Neuron (in vitro differentiated cells): ENCODE measurements around the gene COPS4.
"Not testable (repeated sequence)": the region's sequence is repeated elsewhere in the genome, so short reads cannot be mapped to it uniquely, and the experiment has no call there.

Experiments used
- H2AFZ ChIP-seq: one replicate; pipeline ENCODE4 v1.6.1; 2013; ENCODE audit warnings: low read depth, mild to moderate bottlenecking, inconsistent platforms, low read length, moderate library complexity
- H3K27me3 ChIP-seq: one replicate; pipeline ENCODE4 v1.6.1; 2013; ENCODE audit warnings: low read length; ENCODE audit not compliant: insufficient read depth
- H3K36me3 ChIP-seq: one replicate; pipeline ENCODE4 v1.6.1; 2013; ENCODE audit warnings: low read length; ENCODE audit not compliant: insufficient read depth
- H3K4me1 ChIP-seq: one replicate; pipeline ENCODE4 v1.6.1; 2013; ENCODE audit warnings: low read length; ENCODE audit not compliant: insufficient read depth
- H3K4me3 ChIP-seq: 2 replicates; pipeline ENCODE4 v1.5.1; 2013; ENCODE audit warnings: mild to moderate bottlenecking, low read length, moderate library complexity
- H3K9me3 ChIP-seq: one replicate; pipeline ENCODE4 v1.6.1; 2013; ENCODE audit warnings: low read length

Gene COPS4

GRCh38 chr4:83012200-83012686, 22.7 kb upstream of the COPS4 start:
- Histone ChIP-seq H3K36me3 (no peaks in the 10 kb centered on the region), H3K4me3 (peak overlapping the region; percentile 96), H3K9me3 (no peaks in the 10 kb centered on the region), H3K4me1 (peaks cover 19% of the 10 kb centered on the region), H3K27me3 (no peaks in the 10 kb centered on the region), H2AFZ (peak overlapping the region; percentile 90)

DNA sequence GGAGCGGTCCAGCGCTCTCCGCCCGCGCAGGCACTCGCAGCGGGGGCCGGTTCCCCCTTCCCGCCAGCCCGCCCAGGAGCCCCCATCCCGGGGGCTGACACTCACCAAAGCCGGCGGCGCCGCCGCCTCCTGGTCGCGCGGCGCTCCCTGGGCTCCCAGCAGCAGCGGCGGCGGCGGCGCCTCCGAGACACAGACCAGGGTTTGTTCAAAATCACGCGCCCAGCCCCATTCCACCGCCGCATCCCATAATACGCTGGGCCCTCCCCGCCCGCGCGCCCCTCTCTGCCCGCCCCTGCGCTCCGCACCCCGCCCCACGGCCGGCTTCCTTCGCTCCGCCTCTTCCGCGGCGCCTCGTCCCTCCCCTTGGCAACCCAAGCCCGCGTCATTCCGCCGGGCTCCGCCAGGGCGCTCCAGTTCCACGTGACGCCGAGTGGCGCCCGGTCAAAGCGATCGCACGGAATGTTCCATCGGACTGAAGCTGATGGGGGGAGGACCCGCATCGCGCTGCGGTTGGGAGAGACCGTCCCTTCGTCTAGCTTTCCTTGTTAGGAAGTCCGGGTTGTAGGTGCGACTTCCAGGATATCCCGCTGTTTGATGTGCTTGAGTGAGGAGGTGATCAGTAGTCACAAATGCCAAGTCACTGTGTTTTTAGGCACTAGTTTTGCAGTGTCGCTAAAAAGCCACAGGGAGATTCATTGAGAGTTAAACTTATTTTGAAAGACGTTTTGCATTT, 22.1 kb upstream of the COPS4 start:
- Histone ChIP-seq H3K4me1 (peaks cover 19% of the 10 kb centered on the region), H3K9me3 (no peaks in the 10 kb centered on the region), H2AFZ (peak overlapping the region; percentile 94), H3K27me3 (no peaks in the 10 kb centered on the region), H3K36me3 (no peaks in the 10 kb centered on the region), H3K4me3 (peak overlapping the region; percentile 96)

- no peaks in the 10 kb centered on the region for H3K27me3 ChIP-seq
- peak overlapping the region; percentile 94 for H2AFZ ChIP-seq
- H3K4me1 ChIP-seq: peaks cover 18% of the 10 kb centered on the region
- no peaks in the 10 kb centered on the region for H3K9me3 ChIP-seq
- H3K36me3 ChIP-seq: no peaks in the 10 kb centered on the region
- peak overlapping the region; percentile 67 for H3K4me3 ChIP-seq
Measured at GRCh38 chr4:83013420-83013867, 21.5 kb upstream of the COPS4 start.

GRCh38 chr4:83013902-83014301, 21.1 kb upstream of the COPS4 start:
- no peak overlapping the region for H3K4me3 ChIP-seq
- no peaks in the 10 kb centered on the region for H3K27me3 ChIP-seq
- no peaks in the 10 kb centered on the region for H3K9me3 ChIP-seq
- peaks cover 14% of the 10 kb centered on the region for H3K4me1 ChIP-seq
- H3K36me3 ChIP-seq: no peaks in the 10 kb centered on the region
- H2AFZ ChIP-seq: peak overlapping the region; percentile 94

DNA sequence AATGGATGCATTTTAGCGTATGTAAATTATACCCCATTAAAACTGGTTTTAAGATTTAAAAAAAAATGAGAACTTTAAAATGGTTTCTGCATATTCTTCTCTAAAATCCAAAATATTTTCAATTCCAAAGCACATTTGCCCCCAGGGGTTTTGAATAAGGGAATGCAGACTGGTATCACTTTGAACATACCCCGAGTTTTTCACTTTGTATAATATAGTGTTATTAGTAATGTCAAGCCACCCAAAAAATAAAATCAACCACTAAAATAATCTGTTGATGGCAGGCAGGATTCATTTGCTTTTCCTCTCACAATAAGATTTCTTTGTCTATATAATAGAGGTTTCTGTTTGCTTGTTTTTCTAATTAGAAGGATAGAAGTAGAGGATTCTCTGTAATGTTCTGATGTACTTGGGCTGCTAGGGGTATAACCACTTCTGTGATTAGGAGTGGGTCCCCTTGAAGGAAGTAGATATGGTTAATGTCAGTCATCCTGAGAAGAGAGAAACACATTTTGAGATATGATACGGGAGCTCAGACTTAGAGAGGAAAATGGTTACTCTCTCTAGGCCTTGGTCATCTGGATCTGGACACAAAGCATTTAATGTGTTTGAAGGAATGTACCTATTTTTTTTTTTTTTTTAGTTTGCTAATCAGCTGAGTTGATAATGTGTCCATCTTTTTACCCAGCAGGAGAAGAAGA, 15.0 kb upstream of the COPS4 start:
- Histone ChIP-seq H3K36me3 (no peaks in the 10 kb centered on the region), H3K4me1 (no peaks in the 10 kb centered on the region), H3K27me3 (no peaks in the 10 kb centered on the region), H2AFZ (no peak overlapping the region), H3K4me3 (no peak overlapping the region), H3K9me3 (no peaks in the 10 kb centered on the region)

GRCh38 chr4:83022724-83023450, 12.1 kb upstream of the COPS4 start:
- Histone ChIP-seq H3K9me3 (no peaks in the 10 kb centered on the region), H3K4me3 (no peak overlapping the region), H2AFZ (no peak overlapping the region), H3K27me3 (no peaks in the 10 kb centered on the region), H3K36me3 (no peaks in the 10 kb centered on the region), H3K4me1 (no peaks in the 10 kb centered on the region)

DNA sequence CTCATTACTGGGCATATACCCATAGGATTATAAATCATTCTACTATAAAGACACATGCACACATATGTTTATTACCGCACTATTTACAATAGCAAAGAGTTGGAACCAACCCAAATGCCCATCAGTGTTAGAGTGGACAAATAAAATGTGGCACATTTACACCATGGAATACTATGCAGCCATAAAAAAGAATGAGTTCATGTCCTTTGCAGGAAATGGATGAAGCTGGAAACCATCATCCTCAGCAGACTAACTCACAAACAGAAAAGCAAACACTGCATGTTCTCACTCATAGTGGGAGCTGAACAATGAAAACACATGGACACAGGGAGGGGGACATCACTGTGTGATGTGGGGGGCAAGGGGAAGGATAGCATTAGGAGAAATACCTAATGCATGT, 11.4 kb upstream of the COPS4 start:
- H3K9me3 ChIP-seq, H3K4me1 ChIP-seq, H3K36me3 ChIP-seq, H3K27me3 ChIP-seq, H3K4me3 ChIP-seq, H2AFZ ChIP-seq: not testable (repeated sequence)

- Histone ChIP-seq H3K36me3 (no peaks in the 10 kb centered on the region), H3K4me3 (no peak overlapping the region), H2AFZ (no peak overlapping the region), H3K27me3 (no peaks in the 10 kb centered on the region), H3K9me3 (no peaks in the 10 kb centered on the region), H3K4me1 (no peaks in the 10 kb centered on the region)
Measured at GRCh38 chr4:83024233-83024632, 10.8 kb upstream of the COPS4 start.

DNA sequence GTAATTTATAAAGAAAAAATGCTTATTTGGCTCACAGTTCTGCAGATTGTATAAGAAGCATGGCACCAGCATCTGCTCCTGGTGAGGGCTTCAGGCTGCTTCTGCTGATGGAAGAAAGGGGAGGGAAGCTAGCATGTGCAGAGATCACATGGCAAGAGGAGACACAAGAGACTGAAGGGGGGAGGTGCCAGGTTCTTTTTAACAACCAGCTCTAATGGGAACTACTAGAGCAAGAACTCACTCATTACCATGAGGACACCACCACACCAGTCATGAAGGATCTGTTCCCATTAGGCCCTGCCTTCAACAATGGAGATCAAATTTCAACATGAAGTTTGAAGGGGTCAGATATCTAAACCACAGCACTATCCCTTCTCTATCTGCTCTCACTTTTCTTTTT, 9.4 kb upstream of the COPS4 start:
- Histone ChIP-seq H2AFZ (no peak overlapping the region), H3K4me3 (no peak overlapping the region), H3K4me1 (no peaks in the 10 kb centered on the region), H3K9me3 (no peaks in the 10 kb centered on the region), H3K36me3 (no peaks in the 10 kb centered on the region), H3K27me3 (no peaks in the 10 kb centered on the region)

DNA sequence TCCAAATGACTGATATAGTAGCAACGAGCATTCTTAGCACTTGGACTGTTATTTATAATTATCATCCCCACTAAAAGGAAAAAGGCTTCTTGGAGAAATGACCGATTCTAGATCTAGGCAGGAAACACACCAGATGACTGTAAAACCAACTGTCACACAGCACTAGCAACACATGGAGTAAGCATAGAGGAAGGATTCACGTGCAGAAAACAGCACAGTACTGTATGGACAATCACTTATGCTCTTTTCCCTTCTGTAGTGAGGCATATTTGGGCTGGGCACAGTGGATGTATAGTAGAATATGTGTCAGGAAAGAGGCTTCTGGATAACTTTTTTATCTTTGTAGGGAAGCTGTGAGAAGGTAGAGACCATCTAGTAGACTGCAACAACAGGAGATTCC, 6.0 kb upstream of the COPS4 start:
- Histone ChIP-seq H3K36me3 (no peaks in the 10 kb centered on the region), H3K4me3 (no peak overlapping the region), H3K4me1 (no peaks in the 10 kb centered on the region), H3K27me3 (no peaks in the 10 kb centered on the region), H2AFZ (no peak overlapping the region), H3K9me3 (no peaks in the 10 kb centered on the region)

DNA sequence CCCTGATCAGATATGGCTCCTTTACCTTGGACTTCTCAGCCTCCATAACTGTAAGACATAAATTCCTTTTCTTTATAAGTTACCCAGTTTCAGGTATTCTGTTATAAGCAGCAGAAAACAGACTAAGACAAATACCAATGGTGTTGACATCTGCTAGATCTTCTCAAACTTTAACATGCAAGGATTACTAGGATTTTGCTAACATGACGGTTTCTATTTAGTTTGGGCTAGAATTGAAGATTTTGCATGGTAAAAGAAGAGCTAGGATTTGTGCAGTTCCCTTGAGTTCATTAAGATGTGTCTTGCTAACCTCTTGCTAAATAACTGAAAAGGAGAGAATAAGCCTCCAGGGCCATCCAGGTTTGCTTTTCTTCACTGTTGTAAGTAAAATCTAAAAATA, 5.3 kb upstream of the COPS4 start:
- H3K4me3 ChIP-seq: no peak overlapping the region
- no peaks in the 10 kb centered on the region for H3K36me3 ChIP-seq
- H3K4me1 ChIP-seq: no peaks in the 10 kb centered on the region
- no peak overlapping the region for H2AFZ ChIP-seq
- H3K9me3 ChIP-seq: no peaks in the 10 kb centered on the region
- H3K27me3 ChIP-seq: no peaks in the 10 kb centered on the region

DNA sequence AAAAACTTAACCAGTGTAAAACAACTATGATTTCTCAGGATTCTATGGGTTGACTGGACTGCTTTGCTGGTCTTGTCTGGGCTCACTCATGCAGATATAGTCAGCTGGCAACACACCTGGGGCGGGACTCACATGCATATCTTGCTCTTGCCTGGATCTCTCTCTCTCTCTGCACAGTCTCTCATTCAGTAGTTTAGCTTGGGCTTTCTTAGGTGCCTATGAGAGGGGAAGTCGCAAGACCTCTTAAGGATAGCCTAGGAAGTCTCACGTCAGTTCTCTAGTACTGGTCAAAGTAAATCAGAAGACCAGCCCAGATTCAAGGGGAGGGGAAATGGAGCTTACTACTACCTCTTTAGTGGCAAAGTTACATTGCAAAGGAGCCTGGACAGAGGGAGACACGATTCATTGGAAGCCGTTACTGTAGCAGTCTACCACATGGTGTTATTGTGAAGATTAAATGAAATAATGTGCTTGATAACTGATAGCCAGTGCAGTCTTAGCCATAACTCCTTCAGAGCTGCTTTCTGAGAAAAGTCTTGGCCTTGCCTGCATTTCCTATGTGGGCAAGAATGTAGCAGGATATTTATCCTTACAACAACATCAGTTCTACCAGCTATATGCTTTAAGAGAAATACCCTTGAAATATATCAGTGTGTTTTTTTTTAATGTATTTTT, 2.1 kb downstream of the COPS4 start:
- H3K4me3 ChIP-seq: no peak overlapping the region
- H3K27me3 ChIP-seq: no peaks in the 10 kb centered on the region
- peaks cover 13% of the 10 kb centered on the region for H3K4me1 ChIP-seq
- no peak overlapping the region for H2AFZ ChIP-seq
- no peaks in the 10 kb centered on the region for H3K36me3 ChIP-seq
- no peaks in the 10 kb centered on the region for H3K9me3 ChIP-seq

DNA sequence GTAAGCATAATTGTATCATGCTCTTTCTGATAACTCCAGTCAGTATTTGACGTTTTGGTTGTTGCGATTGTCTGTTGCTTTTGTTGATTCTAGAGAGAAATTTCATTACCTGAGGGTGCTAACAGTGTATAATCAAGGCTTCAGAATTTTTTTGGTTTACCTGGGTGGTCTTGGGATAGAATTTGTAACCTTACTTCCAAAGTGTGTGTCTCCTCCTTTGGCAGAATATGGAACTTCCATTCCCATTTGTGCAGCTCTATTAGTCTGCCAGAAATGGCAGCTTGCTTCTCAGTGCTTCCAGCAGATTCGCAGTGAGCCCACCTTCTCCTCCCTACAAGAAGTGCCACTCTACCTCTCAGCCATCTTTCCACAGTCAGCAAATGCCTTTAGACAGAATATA, 5.3 kb downstream of the COPS4 start:
- Histone ChIP-seq H3K4me1 (peaks cover 13% of the 10 kb centered on the region), H3K36me3 (no peaks in the 10 kb centered on the region), H2AFZ (no peak overlapping the region), H3K9me3 (no peaks in the 10 kb centered on the region), H3K27me3 (no peaks in the 10 kb centered on the region), H3K4me3 (no peak overlapping the region)
